HG03460 (cell line): ENCODE results near the gene PDLIM1.
"Not testable (repeated sequence)": the region's sequence is repeated elsewhere in the genome, so short reads cannot be mapped to it uniquely, and the experiment has no call there.

Experiments
- ATAC-seq: cut with Tn5 transposase; IDR thresholded peaks from one replicate; pipeline ENCODE4 v1.9.1; 2021; ENCODE audit not compliant: unreplicated experiment

The PDLIM1 gene

DNA sequence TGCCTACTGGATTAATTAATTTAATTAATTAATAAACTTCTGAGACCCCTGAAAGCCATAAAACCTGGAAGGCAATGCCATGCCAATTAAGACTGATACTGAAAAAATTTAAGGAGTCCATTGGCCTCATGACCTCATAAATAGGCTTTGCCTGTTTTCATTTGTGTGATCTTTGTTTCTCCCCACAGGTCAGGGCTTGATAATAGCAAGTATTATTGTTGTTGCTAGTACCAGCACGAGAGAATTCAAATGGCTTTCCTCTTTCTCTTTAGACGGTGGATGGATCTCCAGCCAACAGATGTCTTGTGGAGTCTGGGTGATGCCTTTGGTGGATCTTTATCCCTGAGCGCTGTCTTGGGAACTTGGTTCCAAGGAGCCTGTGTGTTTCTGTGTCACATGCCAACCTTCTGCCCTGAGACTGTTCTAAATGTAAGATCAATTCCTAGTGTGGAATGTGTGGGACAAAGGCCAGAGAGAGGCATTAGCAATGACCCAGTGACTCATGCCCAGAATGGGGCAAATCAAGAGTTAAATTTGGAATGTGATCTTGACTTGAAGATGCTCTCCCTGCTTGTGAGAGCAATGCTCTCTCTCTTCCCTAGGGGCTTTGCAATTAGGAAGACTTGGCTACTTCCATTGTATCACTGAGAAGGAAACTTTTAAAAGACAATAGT lies 79.1 kb downstream of the PDLIM1 start:
- no peak for ATAC-seq

GRCh38 chr10:95209509-95210127 lies 81.2 kb downstream of the PDLIM1 start:
- no peak for ATAC-seq

DNA sequence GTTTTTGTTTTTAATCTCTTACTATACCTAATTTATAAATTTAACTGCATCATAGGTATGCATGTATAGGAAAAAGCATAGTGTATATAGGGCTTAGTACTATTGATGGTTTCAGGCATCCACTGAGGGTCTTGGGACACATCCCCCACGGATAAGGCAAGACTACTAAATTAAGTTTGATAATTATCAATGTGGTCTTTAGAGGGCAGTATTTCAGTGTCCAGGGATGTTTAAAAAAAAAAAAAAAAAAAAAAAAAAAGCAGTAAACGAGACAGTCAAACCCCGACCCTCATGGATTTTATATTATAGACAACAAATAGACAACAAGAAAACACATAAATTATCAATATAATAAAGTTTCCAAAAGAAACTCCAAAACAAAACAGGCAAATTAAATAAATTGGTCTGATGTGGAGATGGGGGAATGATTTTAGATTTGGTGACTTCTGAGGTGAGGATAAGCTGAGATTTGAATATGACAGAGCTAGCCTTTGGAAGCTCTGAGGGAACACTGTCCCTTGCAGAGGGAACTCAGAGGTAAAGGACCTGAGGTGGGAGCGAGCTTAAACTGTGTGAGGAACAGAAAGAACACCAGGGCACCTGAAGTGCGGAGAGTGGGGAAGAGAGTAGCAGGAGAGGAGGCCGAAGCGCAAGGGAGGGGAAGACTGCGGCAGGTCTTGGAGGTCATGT lies 82.0 kb downstream of the PDLIM1 start:
- ATAC-seq: no peak

DNA sequence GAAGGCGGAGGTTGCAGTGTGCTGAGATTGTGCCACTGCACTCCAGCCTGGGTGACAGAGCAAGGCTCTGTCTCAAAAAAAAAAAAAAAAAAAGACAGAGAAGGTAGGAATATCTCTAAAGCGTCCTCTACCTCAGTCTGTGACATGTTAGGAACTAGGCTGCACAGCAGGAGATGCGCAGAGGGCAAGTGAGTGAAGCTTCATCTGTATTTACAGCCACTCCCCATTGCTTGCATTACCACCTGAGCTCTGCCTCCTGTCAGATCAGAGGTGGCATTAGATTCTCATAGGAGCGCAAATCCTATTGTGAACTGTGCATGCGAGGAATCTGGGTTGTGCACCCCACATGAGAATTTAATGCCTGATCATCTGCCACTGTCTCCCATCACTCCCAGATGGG lies 87.9 kb downstream of the PDLIM1 start:
- ATAC-seq: not testable (repeated sequence)

DNA sequence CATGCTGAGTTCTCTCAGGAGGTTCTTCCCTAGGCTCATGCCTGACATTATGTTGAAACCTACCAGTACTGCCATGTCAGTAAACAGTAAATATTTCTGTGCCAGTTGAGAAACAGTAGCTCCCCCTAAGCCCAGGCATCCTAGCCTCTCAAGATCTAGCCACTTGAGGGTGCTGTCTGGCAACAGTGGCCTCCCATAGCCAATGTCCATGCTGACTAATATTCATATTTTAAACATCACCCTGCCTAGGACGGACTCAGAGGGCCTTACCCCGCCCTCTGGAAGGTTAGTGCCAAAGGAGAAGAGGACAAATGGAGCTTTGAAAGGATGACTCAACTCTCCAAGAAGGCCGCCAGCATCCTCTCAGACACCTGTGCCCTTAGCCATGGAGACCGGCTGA lies 89.1 kb downstream of the PDLIM1 start:
- no peak for ATAC-seq

DNA sequence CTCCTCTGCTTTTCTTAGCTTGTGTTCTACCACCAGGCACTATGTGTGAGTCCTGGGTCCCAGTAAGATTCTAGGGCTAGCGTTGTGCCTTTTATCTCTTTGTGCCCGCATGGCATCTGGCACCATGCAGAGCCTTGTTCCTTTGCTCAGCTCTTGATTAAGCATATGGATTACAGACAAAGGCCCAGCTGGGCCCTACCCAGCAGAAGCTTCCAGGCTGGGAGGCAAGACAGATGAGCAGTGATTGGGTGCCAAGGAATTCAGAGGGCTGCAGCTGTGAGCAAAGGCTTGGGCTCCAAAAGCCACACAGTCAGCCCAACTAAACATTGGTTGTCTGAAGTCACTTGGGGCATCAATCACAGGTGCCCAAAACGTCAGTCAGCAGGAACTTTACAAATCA lies 94.8 kb downstream of the PDLIM1 start:
- no peak for ATAC-seq

GRCh38 chr10:95193944-95194343 lies 96.9 kb downstream of the PDLIM1 start, which contains the start of gene ACSM6:
Gene ACSM6 (plus strand): TSS chr10:95194238. CDS start chr10:95194486, 248 bp downstream.
- no peak for ATAC-seq

- no peak for ATAC-seq
Measured at GRCh38 chr10:95188593-95188992, 102.2 kb downstream of the PDLIM1 start.

GRCh38 chr10:95187617-95188016 lies 103.2 kb downstream of the PDLIM1 start:
- ATAC-seq: no peak
